ENCODE measurements around the gene ABLIM1.

DNA sequence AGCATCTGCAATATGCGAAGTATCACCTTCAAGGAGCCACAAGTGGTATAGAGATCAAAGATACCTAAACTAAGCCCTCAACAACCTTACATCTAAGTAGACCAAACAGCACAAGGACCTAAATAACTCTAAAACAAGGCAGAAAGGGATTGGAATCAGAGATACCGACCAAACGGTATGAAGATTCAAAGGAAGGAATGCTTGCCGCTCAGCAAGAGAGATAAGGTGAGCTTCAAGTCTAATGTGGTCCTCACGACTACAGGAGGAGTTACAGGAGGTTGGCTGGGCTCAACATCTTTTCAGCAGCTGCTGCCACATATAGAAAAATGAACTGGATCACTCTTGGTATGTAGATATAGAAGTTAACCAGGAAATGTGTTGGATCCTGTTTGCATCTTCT, 11.6 kb downstream of the ABLIM1 start:
- TF ChIP-seq CTCF (IDR thresholded peaks at IDR 0.05; ENCODE audit: poor library complexity, severe bottlenecking) (no peak), POLR2AphosphoS5 (IDR thresholded peaks at IDR 0.05) (no peak), REST (IDR thresholded peaks at IDR 0.05; ENCODE audit: borderline replicate concordance) (no peak), TAF1 (IDR thresholded peaks at IDR 0.05; ENCODE audit: low read depth) (no peak), RAD21 (conservative IDR thresholded peaks at IDR 0.05) (no peak), MXI1 (conservative IDR thresholded peaks at IDR 0.05; ENCODE audit: poor library complexity, severe bottlenecking) (no peak), EP300 (conservative IDR thresholded peaks at IDR 0.05; ENCODE audit: poor library complexity, severe bottlenecking) (no peak)
